GM19238 (cell line): Measurements from ENCODE around the gene ABLIM2.
"Not testable (repeated sequence)": the region's sequence is repeated elsewhere in the genome, so short reads cannot be mapped to it uniquely, and the experiment has no call there.

ENCODE experiments used
- DNase-seq: peaks from one replicate; pipeline ENCODE4 v3.0.0; 2011; ENCODE audit warnings: low spot score; ENCODE audit not compliant: insufficient read length

ABLIM2 gene

GRCh38 chr4:7944599-7945220 is 213.9 kb downstream of the ABLIM2 start:
- no peak for DNase-seq

GRCh38 chr4:7943688-7944087 is 214.9 kb downstream of the ABLIM2 start:
- DNase-seq = not testable (repeated sequence)

GRCh38 chr4:7943211-7943610 is 215.4 kb downstream of the ABLIM2 start:
- no peak for DNase-seq

- no peak for DNase-seq
Measured at GRCh38 chr4:7941965-7942496, 216.6 kb downstream of the ABLIM2 start.

GRCh38 chr4:7941111-7941964 is 217.3 kb downstream of the ABLIM2 start:
- DNase-seq = no peak

- peak; percentile 94 for DNase-seq
Measured at GRCh38 chr4:7939377-7940108, 219.1 kb downstream of the ABLIM2 start, which contains the start of gene AFAP1. TSS of gene AFAP1 (minus strand) at chr4:7939861. CDS start at chr4:7872078, 67,783 bp downstream.

- DNase-seq = no peak
Measured at GRCh38 chr4:7938609-7939376, 219.8 kb downstream of the ABLIM2 start.

- no peak for DNase-seq
Measured at GRCh38 chr4:7938266-7938608, 220.4 kb downstream of the ABLIM2 start.

GRCh38 chr4:7937006-7937405 is 221.6 kb downstream of the ABLIM2 start:
- no peak for DNase-seq

- no peak for DNase-seq
Measured at GRCh38 chr4:7933651-7934510, 224.7 kb downstream of the ABLIM2 start.

GRCh38 chr4:7932287-7932686 is 226.3 kb downstream of the ABLIM2 start:
- DNase-seq = no peak

- no peak for DNase-seq
Measured at GRCh38 chr4:7929118-7929951, 229.3 kb downstream of the ABLIM2 start.

GRCh38 chr4:7928711-7929110 is 229.9 kb downstream of the ABLIM2 start:
- no peak for DNase-seq

- no peak for DNase-seq
Measured at GRCh38 chr4:7926822-7927221, 231.8 kb downstream of the ABLIM2 start.

GRCh38 chr4:7924570-7924969 is 234.0 kb downstream of the ABLIM2 start:
- no peak for DNase-seq

GRCh38 chr4:7924163-7924562 is 234.4 kb downstream of the ABLIM2 start:
- no peak for DNase-seq

GRCh38 chr4:7922466-7922865 is 236.1 kb downstream of the ABLIM2 start:
- no peak for DNase-seq

GRCh38 chr4:7918981-7919380 is 239.6 kb downstream of the ABLIM2 start:
- no peak for DNase-seq

GRCh38 chr4:7918187-7918586 is 240.4 kb downstream of the ABLIM2 start:
- not testable (repeated sequence) for DNase-seq
